Lower lobe of right lung (tissue), 2 donors: Measurements from ENCODE around the gene WASF3. TPM values are rescaled to one million over a fixed set of nuclear protein-coding genes. Genes with fewer than 3 reads are reported as not detected.

ENCODE experiments used
- ATAC-seq, 2 donors: fragments of 200-7000 bp; cut with Tn5 transposase; one replicate each; pipeline ENCODE4 v1.9.1; 2020 to 2022; ENCODE audit warnings: mild to moderate bottlenecking in 2 of 2, moderate library complexity in 2 of 2
- DNase-seq: peaks from one replicate; pipeline ENCODE4 v3.0.0-alpha.2; 2020
- H3K27ac ChIP-seq: fragments of 200-600 bp; one replicate; pipeline ENCODE4 v1.8.0; 2022
- H3K27me3 ChIP-seq: fragments of 200-600 bp; one replicate; pipeline ENCODE4 v1.8.0; 2022; ENCODE audit warnings: low read depth
- H3K36me3 ChIP-seq: fragments of 200-600 bp; one replicate; pipeline ENCODE4 v1.8.0; 2022; ENCODE audit warnings: mild to moderate bottlenecking
- H3K4me1 ChIP-seq: fragments of 200-600 bp; one replicate; pipeline ENCODE4 v1.8.0; 2022
- H3K4me3 ChIP-seq: fragments of 200-600 bp; one replicate; pipeline ENCODE4 v1.8.0; 2022; ENCODE audit warnings: mild to moderate bottlenecking
- H3K9me3 ChIP-seq: fragments of 200-600 bp; one replicate; pipeline ENCODE4 v1.8.0; 2022
- intact Hi-C: fragments of 100-400 bp; cut with DNase I; formaldehyde crosslinking; loops from one replicate; pipeline ENCODE4 v1.11.0; 2022
- total RNA-seq: library from RNA; stranded (reverse); fragmentation: NEBNext Ultra II Directional; extraction: Animal tissue kit (Norgen Biotek cat#: 25700); gene quantifications from one replicate; pipeline ENCODE4 v1.2.1, GENCODE V29; 2021
- TF ChIP-seq, protein P1 (sequence below): fragments of 200-600 bp; IDR thresholded peaks from one replicate; pipeline ENCODE4 v1.8.0; 2022; ENCODE audit warnings: antibody characterized with exemption, mild to moderate bottlenecking
- donor health status: DM: no; HTN: yes; CAD: no; lungs with severe emphysema.

Gene WASF3
- total RNA-seq, 1 donor from 2014 or later, result 15.4 TPM

- no peak overlapping the region for H3K4me3 ChIP-seq
- TF ChIP-seq, protein P1, sequence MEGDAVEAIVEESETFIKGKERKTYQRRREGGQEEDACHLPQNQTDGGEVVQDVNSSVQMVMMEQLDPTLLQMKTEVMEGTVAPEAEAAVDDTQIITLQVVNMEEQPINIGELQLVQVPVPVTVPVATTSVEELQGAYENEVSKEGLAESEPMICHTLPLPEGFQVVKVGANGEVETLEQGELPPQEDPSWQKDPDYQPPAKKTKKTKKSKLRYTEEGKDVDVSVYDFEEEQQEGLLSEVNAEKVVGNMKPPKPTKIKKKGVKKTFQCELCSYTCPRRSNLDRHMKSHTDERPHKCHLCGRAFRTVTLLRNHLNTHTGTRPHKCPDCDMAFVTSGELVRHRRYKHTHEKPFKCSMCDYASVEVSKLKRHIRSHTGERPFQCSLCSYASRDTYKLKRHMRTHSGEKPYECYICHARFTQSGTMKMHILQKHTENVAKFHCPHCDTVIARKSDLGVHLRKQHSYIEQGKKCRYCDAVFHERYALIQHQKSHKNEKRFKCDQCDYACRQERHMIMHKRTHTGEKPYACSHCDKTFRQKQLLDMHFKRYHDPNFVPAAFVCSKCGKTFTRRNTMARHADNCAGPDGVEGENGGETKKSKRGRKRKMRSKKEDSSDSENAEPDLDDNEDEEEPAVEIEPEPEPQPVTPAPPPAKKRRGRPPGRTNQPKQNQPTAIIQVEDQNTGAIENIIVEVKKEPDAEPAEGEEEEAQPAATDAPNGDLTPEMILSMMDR, result no peak
- DNase-seq, result no peak
Measured at GRCh38 chr13:26544707-26545106, 12.8 kb upstream of the WASF3 start.

GRCh38 chr13:26548205-26548765 is 9.2 kb upstream of the WASF3 start:
- Histone ChIP-seq H3K36me3 (no peaks in the 10 kb centered on the region), H3K27ac (no peak overlapping the region), H3K4me1 (no peaks in the 10 kb centered on the region), H3K9me3 (no peaks in the 10 kb centered on the region), H3K4me3 (no peak overlapping the region), H3K27me3 (no peaks in the 10 kb centered on the region)
- intact Hi-C loops, result no loop called here
- ATAC-seq (no peak), DNase-seq (no peak)
- TF ChIP-seq, protein P1, result no peak

More at GRCh38 chr13:26544707-26545106, 12.8 kb upstream of the WASF3 start:
- Histone ChIP-seq H3K4me1 (no peaks in the 10 kb centered on the region), H3K27me3 (no peaks in the 10 kb centered on the region), H3K36me3 (no peaks in the 10 kb centered on the region), H3K27ac (no peak overlapping the region), H3K9me3 (no peaks in the 10 kb centered on the region)
- intact Hi-C loops, result no loop called here
- no peak for ATAC-seq

- Histone ChIP-seq H3K9me3 (no peaks in the 10 kb centered on the region), H3K27ac (no peak overlapping the region), H3K4me3 (no peak overlapping the region), H3K27me3 (no peaks in the 10 kb centered on the region), H3K36me3 (no peaks in the 10 kb centered on the region), H3K4me1 (no peaks in the 10 kb centered on the region)
- no peak for DNase-seq
- ATAC-seq, result no peak
- intact Hi-C loops, result no loop called here
- TF ChIP-seq, protein P1, result no peak
Measured at GRCh38 chr13:26549713-26550112, 7.8 kb upstream of the WASF3 start.

DNA sequence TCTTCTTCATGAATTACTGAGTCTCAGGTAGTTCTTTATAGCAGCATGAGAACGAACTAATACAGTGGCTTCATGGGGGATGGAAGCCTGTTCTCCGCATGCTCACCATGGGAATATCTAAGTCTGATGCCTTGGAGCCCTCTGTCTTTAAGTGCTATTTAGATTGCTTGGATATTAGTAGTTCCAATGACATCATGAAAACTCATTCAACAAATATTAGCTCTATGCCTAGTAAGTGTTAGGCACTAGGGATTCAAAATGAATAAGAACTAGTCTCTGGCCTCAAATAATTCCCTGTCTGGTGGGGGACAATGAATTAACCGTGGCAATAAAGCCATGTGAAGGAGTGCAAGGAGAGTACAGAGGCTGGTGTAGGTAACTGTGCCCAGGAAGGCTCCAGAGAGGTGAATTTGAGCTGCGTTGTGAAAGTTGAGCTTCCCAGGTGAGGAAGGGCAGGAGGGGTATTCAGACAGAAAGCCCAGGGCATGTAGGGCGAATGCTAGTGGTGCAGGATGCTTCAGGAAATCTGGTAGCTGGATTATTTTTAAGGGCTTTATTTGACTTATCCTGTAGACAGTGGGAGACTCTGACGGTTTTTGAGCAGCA is 6.1 kb upstream of the WASF3 start:
- intact Hi-C loops, result no loop called here

DNA sequence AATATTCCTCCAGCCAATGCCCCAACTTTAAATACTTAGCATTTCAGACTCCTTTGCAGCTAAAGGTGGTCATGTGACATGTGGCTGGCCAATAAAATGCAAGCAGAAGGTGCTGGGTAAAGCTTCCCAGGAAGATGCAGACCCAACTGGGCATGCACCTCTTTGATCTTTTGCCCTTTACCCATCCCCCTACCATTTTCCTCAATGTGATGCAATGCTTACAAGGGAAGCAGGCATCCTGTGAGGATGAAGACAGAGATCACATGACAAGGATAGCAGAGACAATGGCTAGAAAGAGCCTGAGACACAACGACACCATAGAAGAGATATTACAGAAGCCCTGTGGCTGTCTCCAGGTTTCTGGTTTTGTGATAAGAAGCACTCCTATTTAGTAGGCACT is 2.1 kb upstream of the WASF3 start:
- no peaks in the 10 kb centered on the region for H3K9me3 ChIP-seq
- no peak overlapping the region for H3K4me3 ChIP-seq
- no peaks in the 10 kb centered on the region for H3K4me1 ChIP-seq
- DNase-seq (no peak), ATAC-seq (no peak)
- TF ChIP-seq, protein P1, result no peak
- H3K27me3 ChIP-seq, result peaks cover 3% of the 10 kb centered on the region
- H3K27ac ChIP-seq, result no peak overlapping the region
- intact Hi-C loops, result no loop called here
- H3K36me3 ChIP-seq, result no peaks in the 10 kb centered on the region

More for the DNA sequence above, 6.1 kb upstream of the WASF3 start:
- Histone ChIP-seq H3K4me3 (no peak overlapping the region), H3K27ac (no peak overlapping the region), H3K4me1 (no peaks in the 10 kb centered on the region), H3K9me3 (no peaks in the 10 kb centered on the region), H3K36me3 (no peaks in the 10 kb centered on the region), H3K27me3 (no peaks in the 10 kb centered on the region)
- ATAC-seq, result no peak
- TF ChIP-seq, protein P1, result no peak
- DNase-seq, result no peak
